Stimulated activated CD4-positive, alpha-beta T cell treated with anti-CD3 and anti-CD28 coated beads, Interleukin-1b, Interleukin-23, amount 100 ng/mL, for 1 hour (primary cell): ENCODE results near the gene RERE.

ENCODE experiments used
- DNase-seq, 2 donors: peaks; one replicate each; pipeline ENCODE4 v3.0.0-alpha.2; 2020; ENCODE audit warnings: low read depth in 2 of 2

The RERE gene

GRCh38 chr1:8365661-8366362 is 451.6 kb downstream of the RERE start:
- no peak for DNase-seq

- DNase-seq = no peak
Measured at GRCh38 chr1:8364528-8365442, 452.7 kb downstream of the RERE start.

GRCh38 chr1:8363767-8364301 is 453.6 kb downstream of the RERE start:
- no peak for DNase-seq

GRCh38 chr1:8363186-8363766 is 454.2 kb downstream of the RERE start:
- no peak for DNase-seq

GRCh38 chr1:8362701-8363101 is 454.7 kb downstream of the RERE start:
- DNase-seq = no peak

- DNase-seq = no peak
Measured at GRCh38 chr1:8361198-8361849, 456.1 kb downstream of the RERE start.

GRCh38 chr1:8360493-8361197 is 456.8 kb downstream of the RERE start:
- DNase-seq = no peak

- no peak for DNase-seq
Measured at GRCh38 chr1:8359617-8360481, 457.6 kb downstream of the RERE start.

- DNase-seq = no peak
Measured at GRCh38 chr1:8358897-8359616, 458.4 kb downstream of the RERE start.

- DNase-seq = no peak
Measured at GRCh38 chr1:8358241-8358896, 459.1 kb downstream of the RERE start.

- DNase-seq = no peak
Measured at GRCh38 chr1:8357329-8358101, 459.9 kb downstream of the RERE start.

GRCh38 chr1:8356256-8357209 is 460.9 kb downstream of the RERE start:
- DNase-seq = no peak

- DNase-seq = no peak
Measured at GRCh38 chr1:8355439-8356255, 461.8 kb downstream of the RERE start.

GRCh38 chr1:8354038-8354437 is 463.4 kb downstream of the RERE start:
- DNase-seq = no peak

- DNase-seq = no peak
Measured at GRCh38 chr1:8352886-8353785, 464.3 kb downstream of the RERE start.
